CD14-positive monocyte (primary cell): ENCODE measurements around the gene EPAS1. TPM values are rescaled to one million over a fixed set of nuclear protein-coding genes. Genes with fewer than 3 reads are reported as not detected.

Experiments used
- DNase-seq, 3 donors: peaks; one replicate each; pipeline ENCODE4 v3.0.0-alpha.2; 2011 to 2022
- H2AFZ ChIP-seq: 2 replicates; pipeline ENCODE4 v1.6.0; 2012; ENCODE audit warnings: mild to moderate bottlenecking, low read depth, low read length, inconsistent platforms; ENCODE audit not compliant: insufficient read depth, poor library complexity, severe bottlenecking
- H3K27ac ChIP-seq, 2 donors: 1 replicate in 1 of 2; 2 replicates in 1 of 2; pipeline ENCODE4 v1.5.1; 2012 to 2013; ENCODE audit warnings: low read length in 2 of 2, control low read depth in 1 of 2, inconsistent platforms in 1 of 2, low read depth in 1 of 2, mild to moderate bottlenecking in 1 of 2
- H3K27me3 ChIP-seq, 2 donors: one replicate each; pipeline versions ENCODE4 v1.6.0 to v1.6.1; 2011 to 2013; ENCODE audit warnings: low read length in 2 of 2; ENCODE audit not compliant: control insufficient read depth in 2 of 2, insufficient read depth in 2 of 2
- H3K36me3 ChIP-seq, 2 donors: replicated peaks in 1 of 2; 1 replicate in 1 of 2; 2 replicates in 1 of 2; pipeline versions ENCODE4 v1.5.1 to v1.6.1; 2012 to 2013; ENCODE audit warnings: low read length in 2 of 2, control low read depth in 1 of 2, inconsistent platforms in 1 of 2, mild to moderate bottlenecking in 1 of 2; ENCODE audit not compliant: insufficient read depth in 2 of 2, control insufficient read depth in 1 of 2
- H3K4me1 ChIP-seq, 2 donors: 1 replicate in 1 of 2; 2 replicates in 1 of 2; pipeline versions ENCODE4 v1.5.1 to v1.6.1; 2012 to 2013; ENCODE audit warnings: low read length in 2 of 2, control low read depth in 1 of 2, inconsistent platforms in 1 of 2, mild to moderate bottlenecking in 1 of 2, moderate library complexity in 1 of 2; ENCODE audit not compliant: insufficient read depth in 2 of 2, control insufficient read depth in 1 of 2
- H3K4me2 ChIP-seq: replicated peaks from 2 replicates; pipeline ENCODE3; 2012; ENCODE audit warnings: low read length, moderate library complexity, mild to moderate bottlenecking; ENCODE audit not compliant: poor library complexity, severe bottlenecking; ENCODE audit errors: extremely low read depth
- H3K4me3 ChIP-seq, 3 experiments: fragments of 200-600 bp in 1 of 3; sonication (generic) in 1 of 3; replicated peaks in 1 of 3; 1 replicate in 2 of 3; 2 replicates in 1 of 3; pipeline ENCODE4 v1.5.1; 2011 to 2013; ENCODE audit warnings: low read length in 3 of 3, mild to moderate bottlenecking in 3 of 3, control low read depth in 2 of 3, low read depth in 2 of 3, inconsistent platforms in 1 of 3, moderate library complexity in 1 of 3
- H3K79me2 ChIP-seq: 2 replicates; pipeline ENCODE4 v1.6.0; 2012; ENCODE audit warnings: mild to moderate bottlenecking, control low read depth, inconsistent platforms, low read length, moderate library complexity; ENCODE audit not compliant: insufficient read depth
- H3K9ac ChIP-seq: 2 replicates; pipeline ENCODE4 v1.6.0; 2017; ENCODE audit warnings: low read length, mild to moderate bottlenecking; ENCODE audit not compliant: insufficient read depth, poor library complexity, severe bottlenecking
- H3K9me3 ChIP-seq, 2 donors: replicated peaks in 1 of 2; 1 replicate in 1 of 2; 2 replicates in 1 of 2; pipeline versions ENCODE4 v1.5.1 to v1.6.1; 2012 to 2013; ENCODE audit warnings: low read length in 2 of 2, control low read depth in 1 of 2; ENCODE audit not compliant: control insufficient read depth in 1 of 2, insufficient read depth in 1 of 2
- H4K20me1 ChIP-seq: 2 replicates; pipeline ENCODE4 v1.6.0; 2012; ENCODE audit warnings: mild to moderate bottlenecking, low read length, control low read depth, moderate library complexity; ENCODE audit not compliant: insufficient read depth
- H3K27ac Mint-ChIP-seq, 7 donors: one replicate each; pipeline ENCODE4 v1.8.0; 2020; ENCODE audit warnings: mild to moderate bottlenecking in 7 of 7, mixed read lengths in 7 of 7, moderate library complexity in 6 of 7, inconsistent platforms in 2 of 7
- H3K27me3 Mint-ChIP-seq, 3 donors: one replicate each; pipeline ENCODE4 v1.8.0; 2021 to 2022; ENCODE audit warnings: low read depth in 3 of 3, mild to moderate bottlenecking in 3 of 3, mixed read lengths in 3 of 3, moderate library complexity in 3 of 3, inconsistent platforms in 1 of 3
- H3K36me3 Mint-ChIP-seq, 2 donors: one replicate each; pipeline ENCODE4 v1.8.0; 2020; ENCODE audit warnings: mixed read lengths in 2 of 2, inconsistent platforms in 1 of 2, mild to moderate bottlenecking in 1 of 2
- H3K4me1 Mint-ChIP-seq: one replicate; pipeline ENCODE4 v1.8.0; 2020; ENCODE audit warnings: mild to moderate bottlenecking, mixed read lengths
- H3K4me3 Mint-ChIP-seq, 2 donors: one replicate each; pipeline ENCODE4 v1.8.0; 2020; ENCODE audit warnings: mild to moderate bottlenecking in 2 of 2, mixed read lengths in 2 of 2, moderate library complexity in 1 of 2
- H3K9me3 Mint-ChIP-seq, 7 donors: one replicate each; pipeline ENCODE4 v1.8.0; 2020 to 2022; ENCODE audit warnings: mixed read lengths in 7 of 7, mild to moderate bottlenecking in 6 of 7, moderate library complexity in 6 of 7, inconsistent platforms in 2 of 7
- CTCF ChIP-seq: fragments of 200-600 bp; IDR thresholded peaks from one replicate; pipeline ENCODE4 v1.8.0; 2022; ENCODE audit warnings: antibody characterized with exemption, mild to moderate bottlenecking
- WGBS: methylation state at CpG from one replicate; pipeline ENCODE4 v1.1.5; 2013; ENCODE audit warnings: missing lambda C conversion rate; ENCODE audit not compliant: insufficient coverage; 5-methylcytosine and 5-hydroxymethylcytosine counted together
- intact Hi-C, 2 donors: fragments of 100-400 bp; cut with micrococcal nuclease; formaldehyde crosslinking; loops; one replicate each; pipeline versions ENCODE4 v1.15.0 to v1.15.1; 2023
- polyA plus RNA-seq, 3 donors: library from polyadenylated mRNA; depleted of rRNA in 1 of 3; unstranded in 2 of 3; stranded (reverse) in 1 of 3; fragments of 300-500 nt in 2 of 3; fragments of >200 nt in 1 of 3; fragmentation: Illumina TruSeq in 2 of 3; gene quantifications; 1 replicate in 2 of 3; 2 replicates in 1 of 3; pipeline ENCODE4 v1.2.3, GENCODE V29; 2012 to 2021

EPAS1 gene
- polyA plus RNA-seq, 3 donors = 0.11 to 1.0 (median 0.88) TPM

GRCh38 chr2:46308629-46309028 lies 11.4 kb downstream of the EPAS1 start:
- H4K20me1 ChIP-seq = no peaks in the 10 kb centered on the region

GRCh38 chr2:46309052-46309953 lies 12.1 kb downstream of the EPAS1 start:
- Histone ChIP-seq H3K9ac (no peak overlapping the region), H3K4me3 (no peak overlapping the region), H3K27ac (no peak overlapping the region), H3K4me1 (no peaks in the 10 kb centered on the region), H3K36me3 (no peaks in the 10 kb centered on the region), H4K20me1 (no peaks in the 10 kb centered on the region), H2AFZ (no peak overlapping the region), H3K79me2 (no peaks in the 10 kb centered on the region), H3K9me3 (no peaks in the 10 kb centered on the region), H3K4me2 (no peak overlapping the region), H3K27me3 (peaks cover 6 to 9% of the 10 kb centered on the region in 2 donors)
- intact Hi-C loops = no loop called here
- 100% methylated on average over 2 of the region's 3 CpGs for WGBS
- Mint-ChIP-seq H3K4me1 (peaks cover 9% of the 10 kb centered on the region), H3K9me3 (peaks cover 0 to 6% (median 2%) of the 10 kb centered on the region in 7 donors), H3K4me3 (no peak overlapping the region), H3K36me3 (no peaks in the 10 kb centered on the region), H3K27ac (no peak overlapping the region), H3K27me3 (peaks cover 0 to 8% (median 5%) of the 10 kb centered on the region in 3 donors)
- no peak for TF ChIP-seq CTCF
- DNase-seq = no peak

More at GRCh38 chr2:46308629-46309028, 11.4 kb downstream of the EPAS1 start:
- DNase-seq = peak in 2 of 3 donors; percentile 7 to 20
- Histone ChIP-seq H3K4me1 (no peaks in the 10 kb centered on the region), H3K9ac (no peak overlapping the region), H3K4me3 (no peak overlapping the region), H3K79me2 (no peaks in the 10 kb centered on the region), H3K4me2 (no peak overlapping the region), H2AFZ (no peak overlapping the region), H3K27ac (no peak overlapping the region), H3K27me3 (peaks cover 7 to 15% of the 10 kb centered on the region in 2 donors), H3K36me3 (no peaks in the 10 kb centered on the region), H3K9me3 (no peaks in the 10 kb centered on the region)
- Mint-ChIP-seq H3K36me3 (no peaks in the 10 kb centered on the region), H3K27ac (no peak overlapping the region), H3K4me1 (peaks cover 9% of the 10 kb centered on the region), H3K27me3 (peaks cover 3 to 10% (median 8%) of the 10 kb centered on the region in 3 donors), H3K9me3 (peaks cover 0 to 6% (median 2%) of the 10 kb centered on the region in 7 donors), H3K4me3 (no peak overlapping the region)
- intact Hi-C loops = no loop called here
- no peak for TF ChIP-seq CTCF
- WGBS = no CpG with 5 or more reads among the region's 3 CpGs
